ENCODE results near the gene PRR18.

DNA sequence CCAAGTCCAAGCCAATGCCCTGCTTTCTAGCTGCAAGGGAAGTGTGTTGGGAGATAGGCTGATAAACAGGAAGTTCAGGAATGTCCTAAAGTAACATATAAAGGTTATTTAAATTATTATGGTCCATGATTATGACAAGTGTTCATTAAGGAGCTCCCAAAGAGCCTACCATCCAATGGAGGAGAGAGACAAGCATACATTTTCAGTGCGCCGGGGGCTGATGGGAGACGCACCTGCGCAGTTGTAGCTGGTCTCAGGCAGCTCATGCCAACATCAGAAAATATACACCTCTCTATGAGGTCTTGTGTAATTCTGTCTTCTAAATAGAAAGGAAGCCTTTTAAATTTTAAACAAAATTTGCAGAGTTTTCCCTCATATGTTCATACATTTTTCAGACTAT lies 46.8 kb upstream of the PRR18 start:
- TF ChIP-seq SUZ12 (IDR thresholded peaks at IDR 0.05; ENCODE audit: low read length) (no peak), SP1 (IDR thresholded peaks at IDR 0.05; ENCODE audit: low read depth, low read length) (no peak), NANOG (IDR thresholded peaks at IDR 0.05; ENCODE audit: insufficient read depth, low read depth, low read length, poor library complexity, severe bottlenecking) (no peak), POLR2A (IDR thresholded peaks at IDR 0.05; ENCODE audit: control extremely low read depth in 1 of 2, low read depth in 2 of 2, low read length in 2 of 2) (no peak)

Data from H1 (cell line).